Stomach (tissue), 4 donors: ENCODE results near the gene PGC.

ENCODE experiments used
- CTCF ChIP-seq, 7 experiments: fragments of 450-650 bp in 4 of 7; fragments of 200-600 bp in 3 of 7; sonication (generic) in 3 of 7; IDR thresholded peaks; one replicate each; pipeline ENCODE4 v1.5.1; 2016 to 2019; ENCODE audit warnings: antibody characterized with exemption in 7 of 7, control low read depth in 2 of 7, mild to moderate bottlenecking in 1 of 7
- POLR2A ChIP-seq, 4 donors: fragments of 450-650 bp; IDR thresholded peaks; one replicate each; pipeline ENCODE4 v1.6.1; 2016; ENCODE audit warnings: antibody characterized with exemption in 4 of 4, control low read depth in 2 of 4, mild to moderate bottlenecking in 1 of 4, moderate library complexity in 1 of 4
- POLR2AphosphoS5 ChIP-seq, 3 donors: sonication (generic); formaldehyde crosslinking; IDR thresholded peaks; one replicate each; pipeline ENCODE4 v1.6.1; 2016; ENCODE audit warnings: antibody characterized with exemption in 3 of 3

GRCh38 chr6:41781366-41781730, 34.2 kb upstream of the PGC start:
- no peak for TF ChIP-seq POLR2A (IDR thresholded peaks at IDR 0.05)
- no peak for TF ChIP-seq CTCF (IDR thresholded peaks at IDR 0.05)
- no peak for TF ChIP-seq POLR2AphosphoS5 (IDR thresholded peaks at IDR 0.05)
